Measurements from ENCODE around the gene ZSCAN4. TPM values are rescaled to one million over a fixed set of nuclear protein-coding genes. Genes with fewer than 3 reads are reported as not detected.
A peak's percentile ranks its signal among the peaks of the same experiment; 100 is the strongest.

The ZSCAN4 gene
- total RNA-seq, 1 experiment from 2014 or later = not detected

GRCh38 chr19:57632987-57633831, 35.5 kb upstream of the ZSCAN4 start, which contains the start of gene ZNF211:
ZNF211 (plus strand) TSS chr19:57633168; CDS start chr19:57633347, 179 bp downstream.
- H3K27me3 ChIP-seq (ENCODE audit: insufficient read depth, low read length) = no peaks in the 10 kb centered on the region
- H3K27me3 Mint-ChIP-seq (ENCODE audit: low read depth) = no peaks in the 10 kb centered on the region; the same call in 1 of the 2 replicates
- H2BK15ac ChIP-seq (ENCODE audit: low read depth, low read length) = no peak within 1 kb of the TSS
- no peak for TF ChIP-seq CTCF (conservative IDR thresholded peaks at IDR 0.05)
- peak within 1 kb of the TSS; percentile 69 for H3K9ac ChIP-seq (ENCODE audit: extremely low read depth, insufficient read length, low read length)
- H3K4me2 ChIP-seq (ENCODE audit: insufficient read depth, insufficient read length, low read length) = peak within 1 kb of the TSS; percentile 95
- H4K5ac ChIP-seq (ENCODE audit: insufficient read length, low read depth, low read length) = no peak within 1 kb of the TSS
- H4K91ac ChIP-seq (ENCODE audit: insufficient read length, low read depth, low read length) = no peak within 1 kb of the TSS
- peaks cover 30 to 35% (median 33%) of the 10 kb centered on the region in 3 experiments for H3K36me3 Mint-ChIP-seq (ENCODE audit: insufficient read depth in 1 of 3, low read depth in 3 of 3)
- no peak within 1 kb of the TSS for H2BK120ac ChIP-seq (ENCODE audit: low read depth, low read length, poor library complexity, severe bottlenecking)
- H3K23ac ChIP-seq (ENCODE audit: insufficient read length, low read depth, low read length) = peak within 1 kb of the TSS; percentile 44
- H2BK5ac ChIP-seq (ENCODE audit: insufficient read length, low read length) = no peak within 1 kb of the TSS
- H3K27ac Mint-ChIP-seq = peak within 1 kb of the TSS in 1 of 3 experiments; percentile 8; a peak in 2 of 7 replicates
- peak within 1 kb of the TSS; percentile 86 for H2AFZ ChIP-seq (ENCODE audit: low read length)
- H4K20me1 ChIP-seq (ENCODE audit: control insufficient read depth, insufficient read depth, insufficient read length) = no peaks in the 10 kb centered on the region
- H3K14ac ChIP-seq (ENCODE audit: insufficient read depth, low read length) = no peak within 1 kb of the TSS
- H3K4me3 Mint-ChIP-seq = peak within 1 kb of the TSS; percentile 92 to 97
- H3K18ac ChIP-seq (ENCODE audit: insufficient read length, low read depth, low read length) = no peak within 1 kb of the TSS
- no peak within 1 kb of the TSS for H4K8ac ChIP-seq (replicated peaks; ENCODE audit: insufficient read length, low read depth, low read length)
- H3K9me3 Mint-ChIP-seq = peaks cover 14 to 20% of the 10 kb centered on the region in 2 experiments
- no peak within 1 kb of the TSS for H2BK20ac ChIP-seq (ENCODE audit: low read depth, low read length, poor library complexity, severe bottlenecking)
- peak; percentile 95 for DNase-seq
- H3K4me1 ChIP-seq (ENCODE audit: insufficient read depth, low read length) = no peaks in the 10 kb centered on the region; the same call in 1 of the 2 replicates
- H3K79me1 ChIP-seq (ENCODE audit: insufficient read depth, low read depth, low read length, poor library complexity, severe bottlenecking) = no peaks in the 10 kb centered on the region
- WGBS (ENCODE audit: extremely low coverage, insufficient read length, low lambda C conversion rate) = no CpG with 5 or more reads among the region's 59 CpGs
- no peak within 1 kb of the TSS for H3K4ac ChIP-seq (ENCODE audit: low read depth, low read length)
- peaks cover 6% of the 10 kb centered on the region for H3K23me2 ChIP-seq (ENCODE audit: insufficient read length, low read depth, low read length, poor library complexity, severe bottlenecking)
- no peak within 1 kb of the TSS for H2AK5ac ChIP-seq (ENCODE audit: insufficient read length, low read length)
- H3T11ph ChIP-seq (ENCODE audit: low read length) = no peak within 1 kb of the TSS
- H3K79me2 ChIP-seq (ENCODE audit: insufficient read depth, low read length) = no peaks in the 10 kb centered on the region
- no peak within 1 kb of the TSS for H3K27ac ChIP-seq (ENCODE audit: insufficient read length, low read depth, low read length)
- H3K4me1 Mint-ChIP-seq = peaks cover 4 to 14% of the 10 kb centered on the region in 2 experiments; a peak in 3 of 4 replicates
- H3K9me3 ChIP-seq (ENCODE audit: control insufficient read depth, low read depth, low read length) = no peaks in the 10 kb centered on the region
- H3K56ac ChIP-seq (ENCODE audit: insufficient read length, low read depth, low read length) = no peak within 1 kb of the TSS
- peak within 1 kb of the TSS; percentile 62 for H2BK12ac ChIP-seq (ENCODE audit: insufficient read length, low read depth, low read length)

Measured in H9 (cell line).